TTC549 (cell line): Measurements from ENCODE around the gene MED15.

Experiments
- FAIRE-seq: peaks from 2 replicates; lab custom pipeline; 2012; peaks lifted over from hg19 to GRCh38; lab: Jason Lieb, UNC

The MED15 gene

GRCh38 chr22:20510811-20511577 lies 3.6 kb downstream of the MED15 start:
- FAIRE-seq = no peak

- no peak for FAIRE-seq
Measured at GRCh38 chr22:20511578-20512229, 4.3 kb downstream of the MED15 start.

- FAIRE-seq = no peak
Measured at GRCh38 chr22:20514658-20515406, 7.4 kb downstream of the MED15 start.

- FAIRE-seq = no peak
Measured at GRCh38 chr22:20516399-20516798, 9.0 kb downstream of the MED15 start.

GRCh38 chr22:20517422-20517821 lies 10.0 kb downstream of the MED15 start:
- FAIRE-seq = no peak

- FAIRE-seq = no peak
Measured at GRCh38 chr22:20517841-20518592, 10.6 kb downstream of the MED15 start.

GRCh38 chr22:20519558-20519957 lies 12.1 kb downstream of the MED15 start:
- no peak for FAIRE-seq

- no peak for FAIRE-seq
Measured at GRCh38 chr22:20520093-20520511, 12.7 kb downstream of the MED15 start.

GRCh38 chr22:20522134-20523004 lies 15.0 kb downstream of the MED15 start:
- FAIRE-seq = no peak

- FAIRE-seq = no peak
Measured at GRCh38 chr22:20523086-20523983, 15.9 kb downstream of the MED15 start.

GRCh38 chr22:20524004-20524481 lies 16.6 kb downstream of the MED15 start:
- FAIRE-seq = no peak

- no peak for FAIRE-seq
Measured at GRCh38 chr22:20525048-20525447, 17.6 kb downstream of the MED15 start.

GRCh38 chr22:20526305-20526627 lies 18.9 kb downstream of the MED15 start:
- no peak for FAIRE-seq

- no peak for FAIRE-seq
Measured at GRCh38 chr22:20526628-20527355, 19.4 kb downstream of the MED15 start.

GRCh38 chr22:20528405-20528978 lies 21.1 kb downstream of the MED15 start:
- no peak for FAIRE-seq

- FAIRE-seq = no peak
Measured at GRCh38 chr22:20530368-20531153, 23.2 kb downstream of the MED15 start.

- no peak for FAIRE-seq
Measured at GRCh38 chr22:20531154-20531403, 23.7 kb downstream of the MED15 start.

- no peak for FAIRE-seq
Measured at GRCh38 chr22:20531404-20532201, 24.2 kb downstream of the MED15 start.
